HG02870 (cell line): ENCODE results near the gene TP63.
A peak's percentile ranks its signal among the peaks of the same experiment; 100 is the strongest.

Experiments
- ATAC-seq: cut with Tn5 transposase; IDR thresholded peaks from one replicate; pipeline ENCODE4 v1.9.1; 2021; ENCODE audit warnings: mild to moderate bottlenecking, moderate library complexity; ENCODE audit not compliant: unreplicated experiment

Gene TP63

DNA sequence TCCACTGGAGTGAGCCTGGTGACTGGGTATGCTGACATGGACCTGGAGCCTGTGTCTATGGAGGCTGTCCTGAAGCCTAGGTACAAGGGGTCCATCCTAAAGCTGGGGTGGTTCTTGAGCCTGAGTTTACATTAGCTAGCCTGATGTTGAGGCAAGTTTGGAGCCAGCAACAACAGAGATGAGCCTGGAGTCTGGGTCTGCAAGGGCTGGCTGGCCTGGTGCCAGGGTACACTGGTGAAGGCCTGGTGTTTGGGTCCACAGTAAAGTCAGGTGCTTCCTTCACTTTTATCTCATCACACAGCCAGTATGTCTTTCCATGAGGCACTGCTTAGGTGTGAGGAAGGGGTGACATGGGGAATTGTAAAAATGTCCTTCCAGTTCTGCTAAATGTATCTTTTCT, 49.5 kb downstream of the TP63 start:
- ATAC-seq, result no peak

DNA sequence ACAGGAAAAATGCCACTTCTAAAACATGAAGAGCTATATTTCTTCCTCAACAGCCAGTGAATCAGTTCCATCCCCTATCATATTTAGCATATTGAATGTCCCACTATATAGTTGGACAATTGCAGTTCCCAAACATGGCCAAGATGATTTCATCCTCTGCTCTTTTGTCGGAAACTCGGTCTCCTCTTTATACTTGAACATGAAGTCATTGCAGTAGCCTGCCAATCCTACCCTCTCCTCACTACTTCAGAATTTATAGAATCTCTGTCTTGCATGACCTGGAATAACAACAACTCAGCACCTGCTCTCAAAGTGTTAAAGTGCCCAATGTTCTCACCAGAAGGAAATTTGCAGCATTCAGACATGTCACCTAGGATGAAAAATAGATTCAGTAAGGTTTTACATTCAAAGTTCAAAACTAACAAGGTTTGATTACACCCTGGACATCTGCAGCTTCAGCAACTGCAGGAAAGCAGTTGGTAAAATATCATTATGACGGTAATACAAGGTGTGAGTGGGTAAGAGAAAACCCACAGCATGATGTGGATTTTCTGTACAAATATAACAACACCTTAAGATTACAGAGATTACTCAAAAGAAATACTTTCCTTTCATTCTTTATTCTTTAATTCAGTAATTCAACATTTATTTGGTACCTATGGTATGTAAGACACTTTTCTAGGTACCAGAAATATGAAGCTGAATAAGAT, 52.5 kb downstream of the TP63 start:
- ATAC-seq, result no peak

DNA sequence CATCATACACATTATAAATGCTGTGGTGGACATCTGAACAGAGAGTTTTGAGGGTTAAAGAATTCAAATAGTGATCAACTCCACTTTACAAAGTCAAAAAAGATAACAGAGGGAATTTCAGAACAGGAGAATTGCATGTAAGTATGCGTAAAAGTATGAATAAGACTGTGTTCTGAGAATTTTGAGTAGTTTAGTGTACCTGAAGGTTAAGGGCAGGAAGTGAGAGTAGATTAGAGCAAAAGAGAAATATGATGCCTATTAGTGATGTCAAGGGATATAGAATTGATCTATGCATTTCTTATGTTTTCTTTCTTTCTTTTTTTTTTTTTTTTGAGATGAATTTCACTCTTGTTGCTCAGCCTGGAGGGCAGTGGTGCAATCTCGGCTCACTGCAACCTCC, 53.1 kb downstream of the TP63 start:
- no peak for ATAC-seq

DNA sequence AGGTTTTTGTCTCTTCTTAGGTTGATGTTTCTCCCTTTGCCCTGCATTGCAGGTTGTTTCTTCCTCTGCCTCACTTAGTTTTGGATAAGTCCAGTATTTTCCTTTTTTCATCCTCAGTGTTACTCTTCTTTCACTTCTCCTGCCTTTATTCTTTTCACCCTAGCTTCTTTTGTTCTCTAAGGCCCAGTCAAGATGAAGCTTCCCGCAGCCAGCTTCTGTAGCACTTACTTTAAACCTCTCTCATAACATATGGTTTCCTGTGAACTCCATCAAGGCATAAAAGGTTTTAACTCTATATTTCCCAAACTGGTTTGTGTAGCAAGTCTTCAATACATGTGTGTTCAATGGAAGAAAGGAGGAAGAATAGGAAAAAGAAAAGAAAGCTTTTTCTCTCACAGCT, 54.1 kb downstream of the TP63 start:
- no peak for ATAC-seq

DNA sequence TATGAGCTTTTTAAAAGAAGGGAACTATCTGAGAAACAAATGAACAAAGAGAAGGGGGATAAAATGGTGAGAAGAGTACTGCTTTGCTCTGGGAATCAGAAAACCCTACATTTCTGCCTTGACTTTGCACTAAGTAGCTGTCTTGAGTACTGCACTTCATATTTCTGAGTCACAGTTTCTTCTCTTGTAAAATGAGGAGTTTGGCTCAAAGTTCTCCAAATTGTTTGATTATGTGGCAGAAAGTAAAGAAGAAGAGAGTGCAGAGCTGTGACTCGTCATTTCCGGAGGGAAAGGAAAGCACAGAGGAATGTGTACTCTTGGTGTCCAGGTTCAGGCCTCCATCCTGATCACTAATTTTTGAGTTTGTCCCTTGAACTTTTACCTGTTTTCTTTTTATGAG, 54.7 kb downstream of the TP63 start:
- ATAC-seq, result no peak

DNA sequence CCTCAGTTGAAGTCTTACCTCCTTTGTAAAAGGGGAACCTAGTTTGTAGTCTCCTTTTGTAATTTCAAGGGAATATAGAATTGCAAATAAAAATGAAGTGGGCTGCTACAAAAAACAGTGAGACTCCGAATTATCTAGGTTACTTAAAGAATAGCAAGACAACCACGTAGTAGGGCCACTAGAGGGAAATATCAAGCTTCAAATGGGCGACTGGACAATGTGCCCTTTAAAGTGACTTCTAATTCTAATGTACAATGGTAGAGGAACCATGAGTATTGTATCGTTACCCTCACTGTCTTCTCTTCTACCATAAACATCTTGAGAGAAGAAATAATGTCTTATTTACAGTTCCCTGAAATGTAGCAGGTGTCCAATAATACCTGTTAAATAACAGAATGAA, 56.3 kb downstream of the TP63 start:
- ATAC-seq, result no peak

DNA sequence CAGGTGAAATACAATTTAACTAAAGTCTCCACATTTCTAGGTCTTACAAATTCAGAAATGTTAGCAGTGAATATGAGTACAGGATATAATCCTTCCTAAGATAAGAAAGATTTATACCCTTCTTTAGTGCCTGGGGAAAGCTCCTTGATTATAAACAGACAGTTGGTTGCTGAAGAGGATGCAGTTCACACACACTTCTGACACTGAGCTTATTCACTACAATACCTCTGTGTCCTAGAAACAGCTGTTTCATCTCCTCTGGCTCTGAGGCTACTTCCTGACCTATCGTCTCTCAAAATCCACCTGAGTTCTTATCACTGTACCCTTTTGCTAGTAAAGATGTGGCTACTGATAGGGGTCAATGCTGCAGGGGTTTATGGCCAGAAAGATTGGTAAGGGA, 57.1 kb downstream of the TP63 start:
- no peak for ATAC-seq

DNA sequence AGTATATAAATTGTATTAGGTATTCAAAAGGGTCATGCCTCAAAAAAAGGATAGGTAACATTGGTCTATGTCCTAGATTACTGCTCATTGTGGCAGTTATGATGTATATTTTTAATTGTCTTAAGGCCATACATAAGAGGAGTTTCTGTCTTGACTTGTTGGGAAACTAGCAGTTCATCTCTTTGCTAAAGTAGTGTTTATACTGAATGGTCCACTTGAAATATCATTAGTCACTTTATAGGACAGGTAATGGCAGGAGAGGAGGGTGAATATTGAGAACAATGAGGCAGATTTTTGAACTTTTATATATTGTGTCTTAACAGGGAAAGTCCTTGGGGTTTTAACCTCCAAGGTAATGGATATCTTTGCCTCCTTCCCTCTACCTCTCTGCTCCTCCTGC, 58.4 kb downstream of the TP63 start:
- no peak for ATAC-seq

DNA sequence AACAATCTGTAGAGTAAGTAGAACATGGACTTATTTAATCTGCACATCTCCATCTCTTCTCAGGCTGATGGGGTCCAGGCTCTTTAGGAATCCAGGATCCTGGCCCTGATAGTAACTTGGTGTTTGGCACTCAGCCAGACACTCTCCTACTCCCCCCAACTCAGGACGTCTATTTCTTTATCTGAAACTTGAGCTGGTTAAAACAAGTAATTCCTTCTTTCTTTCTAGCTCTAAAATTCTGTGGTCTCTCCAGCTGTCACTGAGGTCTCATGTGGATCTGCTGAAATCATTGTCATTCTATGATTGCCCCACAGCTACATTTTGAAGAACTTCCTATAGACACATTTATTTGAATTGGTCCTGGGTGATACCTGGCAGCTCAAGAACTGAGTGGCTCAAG, 59.0 kb downstream of the TP63 start:
- ATAC-seq, result no peak

DNA sequence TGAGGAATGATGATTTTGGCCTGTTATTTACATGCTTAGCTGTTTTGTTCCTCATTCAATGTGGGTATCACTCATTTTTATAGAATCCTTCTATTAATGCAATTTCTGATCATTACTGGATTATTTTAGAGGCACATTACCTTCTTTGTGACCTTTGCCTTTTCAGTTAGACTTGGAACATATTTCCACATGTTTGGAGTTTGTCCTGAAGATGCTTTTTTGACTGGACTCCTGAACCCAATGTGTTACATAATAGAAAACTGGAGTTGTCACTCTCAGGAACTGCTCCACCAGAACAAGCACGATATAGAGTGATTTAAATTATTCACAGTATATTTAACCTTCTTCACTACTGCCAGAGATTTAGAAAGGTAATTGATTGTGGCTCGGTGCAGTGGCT, 59.5 kb downstream of the TP63 start:
- ATAC-seq, result no peak

DNA sequence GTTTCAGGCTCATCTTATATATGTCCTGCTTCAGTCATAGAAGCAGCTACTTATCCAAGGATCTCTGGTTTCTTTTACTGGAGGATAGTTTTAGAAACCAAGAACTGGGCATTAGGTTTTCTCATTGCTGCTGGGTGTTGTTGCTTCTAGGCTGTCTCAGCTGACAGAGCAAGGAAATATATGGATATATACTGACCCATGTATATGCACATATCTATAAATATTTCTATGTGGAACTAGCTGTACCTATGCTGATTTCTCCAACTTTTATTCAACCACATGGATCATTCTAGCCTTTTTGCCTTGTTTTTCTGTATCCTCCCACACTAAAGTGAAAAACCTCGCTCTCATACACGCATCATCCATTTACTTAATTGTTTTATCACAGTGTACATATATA, 64.2 kb downstream of the TP63 start:
- ATAC-seq, result no peak

DNA sequence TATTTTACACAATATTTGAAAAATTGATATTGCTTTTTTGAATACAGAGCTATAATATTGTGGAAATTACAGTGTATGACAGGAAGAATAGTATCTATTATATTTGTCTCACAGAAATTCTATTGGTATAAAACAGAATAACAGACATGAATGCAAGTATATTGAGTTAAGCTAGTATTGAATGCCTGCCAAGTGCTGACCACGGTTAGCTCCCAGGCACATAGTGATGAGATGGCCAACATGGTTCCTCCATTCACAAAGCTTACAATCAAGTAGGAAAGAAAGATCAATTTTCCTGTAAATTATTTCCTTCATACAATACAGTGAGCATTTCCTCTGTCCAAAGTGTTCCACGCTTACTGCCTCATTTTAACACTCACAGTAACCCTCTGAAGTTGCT, 67.6 kb downstream of the TP63 start:
- no peak for ATAC-seq

DNA sequence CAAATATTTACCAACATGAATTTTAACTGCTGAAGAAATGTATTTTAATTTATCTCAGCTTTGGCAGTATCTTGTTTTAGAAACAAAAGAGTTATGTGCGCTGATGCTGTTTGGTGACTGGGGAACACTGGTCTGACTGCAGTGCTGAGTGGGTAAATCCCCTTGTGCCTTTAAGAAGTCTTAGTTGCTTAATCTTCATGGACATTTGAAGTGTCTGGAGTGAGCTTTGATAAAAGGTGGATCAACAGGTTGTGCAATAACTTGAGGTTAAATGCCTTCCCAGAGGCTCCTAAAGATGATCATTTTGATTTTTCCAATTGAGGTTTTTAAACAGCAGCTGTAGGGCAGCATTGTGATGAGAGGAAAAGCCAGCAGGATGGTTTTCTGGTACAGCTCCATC, 68.7 kb downstream of the TP63 start:
- no peak for ATAC-seq

DNA sequence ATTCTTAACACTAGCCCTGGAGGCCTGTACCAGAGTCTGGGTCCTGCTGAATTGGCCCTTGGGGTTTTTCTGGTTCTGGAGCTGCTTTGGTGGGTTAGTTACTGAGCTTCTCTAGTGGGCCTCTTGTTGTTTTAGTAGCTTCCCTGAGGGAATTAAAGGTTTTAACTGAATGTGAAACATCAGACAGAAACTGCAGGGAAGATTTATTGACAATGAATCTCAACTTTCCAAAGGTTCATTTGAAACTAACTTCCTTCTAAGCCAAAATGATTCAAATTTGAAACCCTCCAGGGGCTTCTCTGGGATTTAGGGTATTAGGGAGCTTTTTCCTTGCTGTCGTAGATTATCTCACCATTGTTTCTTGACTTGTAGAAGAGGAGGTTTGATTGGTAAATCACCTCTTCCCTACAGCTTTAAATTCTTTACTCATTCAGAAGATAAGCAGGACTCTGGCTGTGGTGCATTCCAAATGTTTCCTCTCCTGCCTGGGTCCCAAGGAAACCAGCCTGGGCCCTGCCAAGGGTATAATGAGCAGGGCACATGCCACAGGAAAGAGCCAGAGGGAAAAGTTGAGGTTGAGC, 71.0 kb downstream of the TP63 start:
- ATAC-seq, result no peak

DNA sequence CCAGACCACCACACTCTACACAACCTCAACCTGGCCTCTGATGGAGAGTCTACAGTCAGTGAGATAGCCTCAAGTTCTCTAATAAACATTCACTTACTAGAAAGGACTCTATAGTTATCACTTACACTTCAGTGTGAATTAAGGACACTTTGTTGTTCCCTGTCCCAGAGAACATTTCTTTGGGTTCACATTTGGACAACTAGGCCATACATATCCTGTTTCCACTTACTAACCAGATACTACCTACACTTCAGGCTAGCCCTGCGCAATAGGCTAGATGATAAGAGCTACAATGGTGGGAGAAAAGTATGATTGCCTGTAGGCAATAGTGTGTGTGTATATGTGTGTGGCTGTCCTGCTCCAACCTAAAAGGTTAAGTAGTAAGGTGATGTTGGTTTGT, 72.7 kb downstream of the TP63 start:
- no peak for ATAC-seq

DNA sequence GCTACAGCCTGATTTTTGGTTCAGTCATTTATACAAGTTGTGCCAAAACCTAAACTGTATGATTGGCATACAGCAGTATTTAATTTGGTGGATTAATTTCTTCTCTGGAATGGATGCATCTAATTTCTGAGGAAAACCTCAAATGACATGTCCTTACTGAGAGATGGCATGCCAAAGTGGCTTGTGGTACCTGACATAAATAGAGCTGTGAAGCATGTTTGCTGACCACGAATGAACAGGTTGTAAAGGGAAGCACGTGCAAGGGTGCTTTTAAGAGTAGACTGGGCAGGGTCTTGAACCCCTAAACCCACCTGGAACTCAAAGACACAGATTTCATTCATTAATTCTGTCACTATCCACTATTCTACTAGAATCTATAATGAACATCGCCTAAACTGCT, 77.2 kb downstream of the TP63 start:
- no peak for ATAC-seq

DNA sequence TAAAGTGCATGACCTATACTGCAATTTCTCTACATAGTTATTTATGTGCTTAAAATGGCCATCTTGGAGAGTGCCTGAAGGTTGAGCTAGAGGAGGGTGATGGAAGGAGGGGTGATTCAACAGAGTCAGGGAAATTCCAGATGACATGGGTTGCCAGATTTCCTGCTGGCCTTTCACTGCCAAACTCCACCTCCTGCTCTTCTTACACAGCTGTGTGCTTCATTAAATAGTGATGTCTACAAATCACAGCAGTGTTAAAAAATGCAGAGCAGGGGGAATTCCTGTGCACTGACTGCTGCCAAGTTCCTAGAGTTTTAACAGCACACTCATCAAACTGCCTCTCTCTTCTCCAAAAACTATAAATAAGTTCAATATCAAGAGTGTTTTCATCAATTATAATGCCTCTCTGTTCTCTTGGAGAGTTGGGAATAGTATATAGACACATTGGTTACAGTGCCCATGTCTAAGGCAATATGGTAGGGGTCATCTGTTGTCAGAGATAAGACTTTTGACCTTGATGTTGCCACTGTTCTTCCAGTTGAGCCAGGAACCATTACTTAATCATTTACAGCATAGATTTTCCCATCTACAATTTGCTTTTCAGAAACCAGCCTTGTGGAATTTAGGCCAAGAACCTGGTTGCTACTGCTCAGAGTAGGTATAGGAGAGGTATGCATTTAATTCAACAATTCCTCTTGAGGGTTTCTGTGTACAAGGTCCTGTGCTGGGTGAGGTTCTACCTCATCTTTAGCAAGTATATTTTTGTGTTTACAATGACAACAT, 79.6 kb downstream of the TP63 start:
- peak; percentile 56 for ATAC-seq

DNA sequence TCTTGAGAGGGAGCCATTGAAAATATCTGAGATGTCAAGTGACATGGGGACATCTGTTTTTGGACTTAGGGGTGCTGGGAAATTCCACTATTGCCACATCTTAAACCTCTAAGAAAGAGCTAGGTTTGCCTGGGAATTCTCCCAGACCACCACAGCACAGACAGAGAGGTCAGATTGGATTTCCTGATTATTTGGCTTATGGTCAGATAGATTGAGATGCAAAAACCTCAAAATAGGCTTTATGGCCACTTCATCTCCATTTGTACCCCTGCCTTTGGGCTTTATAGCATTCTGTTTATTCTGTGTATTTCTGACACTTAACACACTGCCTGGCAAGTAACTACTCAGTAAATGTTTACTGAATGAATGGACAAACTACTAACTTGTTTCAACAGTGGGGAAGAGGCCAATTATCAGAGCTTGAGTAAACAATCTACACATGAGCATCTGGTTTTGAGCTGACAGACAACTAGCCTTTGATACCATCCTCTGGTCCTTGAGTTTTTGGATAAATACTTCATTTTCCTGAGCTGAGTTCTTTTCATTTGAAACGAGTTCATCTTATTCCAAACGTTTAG, 81.8 kb downstream of the TP63 start:
- ATAC-seq, result no peak

DNA sequence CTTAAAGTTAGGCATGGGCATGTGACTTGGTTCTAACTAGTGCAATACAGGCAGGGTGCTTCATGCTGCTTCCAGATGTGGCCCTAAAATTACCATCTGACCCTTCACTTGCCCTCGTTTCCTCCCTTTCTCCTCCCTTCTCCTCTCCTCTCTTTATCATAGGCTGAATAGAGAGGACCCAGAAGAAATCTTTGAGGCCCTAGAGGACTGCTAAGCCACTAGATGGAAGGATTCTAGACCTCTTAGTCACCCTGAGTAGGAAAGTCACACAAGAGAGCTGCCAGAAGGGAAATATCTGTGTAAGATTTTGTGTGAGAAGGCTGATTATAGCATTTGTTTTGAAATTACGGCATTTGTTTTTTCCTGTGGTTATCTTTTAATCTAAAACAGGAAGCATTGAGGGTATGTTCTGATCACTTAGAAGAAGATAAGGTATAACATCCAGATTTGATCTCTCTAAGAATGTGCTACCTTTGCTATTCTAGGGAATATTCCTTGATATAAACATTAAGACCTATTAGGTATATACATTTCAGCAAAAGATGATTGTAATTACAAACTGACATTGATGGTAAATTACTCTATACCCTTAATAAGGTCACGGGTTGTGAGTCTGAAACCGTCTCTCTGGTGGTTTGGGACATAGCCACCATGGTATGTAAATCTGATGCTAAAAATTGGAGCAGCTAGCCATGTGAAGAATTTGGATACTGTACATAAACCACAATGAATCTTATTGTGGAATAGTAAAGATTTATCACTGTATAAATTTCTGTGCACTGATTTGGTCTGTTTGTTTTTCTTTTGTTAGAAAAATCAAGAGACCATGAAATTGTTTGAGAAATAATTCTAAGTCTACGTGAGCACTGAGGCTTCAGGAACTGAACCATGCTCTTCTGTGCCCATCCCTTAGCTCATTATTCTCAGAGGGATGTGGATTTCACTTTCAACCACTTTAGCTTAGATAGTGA, 84.1 kb downstream of the TP63 start:
- ATAC-seq, result no peak

DNA sequence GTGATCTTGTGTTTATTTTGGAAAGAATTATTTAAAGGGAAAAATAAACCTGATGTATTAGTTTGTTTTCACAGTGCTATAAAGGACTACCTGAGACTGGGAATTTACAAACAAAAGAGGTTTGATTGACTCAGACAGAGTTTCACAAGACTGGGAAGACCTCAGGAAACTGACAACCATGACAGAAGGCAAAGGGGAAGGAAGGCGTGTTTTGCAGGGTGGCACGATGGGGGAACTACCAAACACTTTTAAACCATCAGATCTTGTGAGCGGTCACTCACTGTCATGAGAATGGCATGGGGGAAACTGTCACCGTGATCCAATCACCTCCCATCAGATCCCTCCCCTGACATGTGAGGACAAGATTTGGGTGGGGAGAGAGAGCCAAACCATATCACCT, 87.0 kb downstream of the TP63 start:
- no peak for ATAC-seq
